Urothelium cell line (cell line): ENCODE measurements around the gene JAM2.
"Not testable (repeated sequence)": the region's sequence is repeated elsewhere in the genome, so short reads cannot be mapped to it uniquely, and the experiment has no call there.

Experiments used
- DNase-seq: peaks from one replicate; pipeline ENCODE4 v3.0.0; 2011; ENCODE audit warnings: low spot score, mixed read lengths
- FAIRE-seq: peaks from 2 replicates; lab custom pipeline; 2011; peaks lifted over from hg19 to GRCh38; lab: Jason Lieb, UNC

The JAM2 gene

GRCh38 chr21:25640943-25641292, 1.9 kb downstream of the JAM2 start:
- no peak for FAIRE-seq
- no peak for DNase-seq

- FAIRE-seq = no peak
- no peak for DNase-seq
Measured at GRCh38 chr21:25643486-25643885, 4.4 kb downstream of the JAM2 start.

GRCh38 chr21:25646474-25646873, 7.4 kb downstream of the JAM2 start:
- FAIRE-seq (no peak), DNase-seq (no peak)

GRCh38 chr21:25647647-25648046, 8.6 kb downstream of the JAM2 start:
- FAIRE-seq (no peak), DNase-seq (no peak)

GRCh38 chr21:25649146-25649545, 10.1 kb downstream of the JAM2 start:
- DNase-seq = no peak
- no peak for FAIRE-seq

- FAIRE-seq (no peak), DNase-seq (no peak)
Measured at GRCh38 chr21:25656412-25656811, 17.4 kb downstream of the JAM2 start.

- DNase-seq = no peak
- FAIRE-seq = no peak
Measured at GRCh38 chr21:25657140-25657539, 18.1 kb downstream of the JAM2 start.

- FAIRE-seq (no peak), DNase-seq (no peak)
Measured at GRCh38 chr21:25658427-25659035, 19.5 kb downstream of the JAM2 start.

- DNase-seq (no peak), FAIRE-seq (no peak)
Measured at GRCh38 chr21:25660233-25660632, 21.2 kb downstream of the JAM2 start.

GRCh38 chr21:25664491-25664931, 25.5 kb downstream of the JAM2 start:
- FAIRE-seq (no peak), DNase-seq (no peak)

- no peak for FAIRE-seq
- no peak for DNase-seq
Measured at GRCh38 chr21:25670726-25671125, 31.7 kb downstream of the JAM2 start.

GRCh38 chr21:25676451-25676850, 37.4 kb downstream of the JAM2 start:
- no peak for FAIRE-seq
- DNase-seq = no peak

GRCh38 chr21:25682382-25682781, 43.3 kb downstream of the JAM2 start:
- FAIRE-seq = no peak
- DNase-seq = no peak

GRCh38 chr21:25687787-25688186, 48.7 kb downstream of the JAM2 start:
- no peak for FAIRE-seq

GRCh38 chr21:25688275-25689155, 49.5 kb downstream of the JAM2 start:
- no peak for DNase-seq
- FAIRE-seq = no peak

More at GRCh38 chr21:25687787-25688186, 48.7 kb downstream of the JAM2 start:
- DNase-seq = no peak

GRCh38 chr21:25689226-25689625, 50.2 kb downstream of the JAM2 start:
- DNase-seq (no peak), FAIRE-seq (no peak)

GRCh38 chr21:25691976-25692375, 52.9 kb downstream of the JAM2 start:
- DNase-seq (no peak), FAIRE-seq (no peak)

- not testable (repeated sequence) for FAIRE-seq, DNase-seq
Measured at GRCh38 chr21:25695461-25695860, 56.4 kb downstream of the JAM2 start.

- FAIRE-seq (no peak), DNase-seq (no peak)
Measured at GRCh38 chr21:25700741-25701140, 61.7 kb downstream of the JAM2 start.

- FAIRE-seq (no peak), DNase-seq (no peak)
Measured at GRCh38 chr21:25701529-25701928, 62.5 kb downstream of the JAM2 start.

- no peak for FAIRE-seq
- DNase-seq = peak; percentile 32
Measured at GRCh38 chr21:25708467-25709065, 69.5 kb downstream of the JAM2 start.
